ENCODE results near the gene FCHSD1. TPM values are rescaled to one million over a fixed set of nuclear protein-coding genes. Genes with fewer than 3 reads are reported as not detected.
A peak's percentile ranks its signal among the peaks of the same experiment; 100 is the strongest.

Gene FCHSD1
- polyA plus RNA-seq, 1 experiment, result 45.8 TPM

GRCh38 chr5:141647242-141647641, 4.0 kb downstream of the FCHSD1 start:
- Histone ChIP-seq H3K36me3 (ENCODE audit: control insufficient read depth, insufficient read depth, low read length) (peaks cover 38% of the 10 kb centered on the region), H3K4me3 (ENCODE audit: low read depth, low read length) (no peak overlapping the region), H3K27me3 (ENCODE audit: control insufficient read depth, insufficient read depth, low read length) (no peaks in the 10 kb centered on the region)
- DNase-seq (ENCODE audit: low read depth), result no peak
- TF ChIP-seq CTCF (IDR thresholded peaks at IDR 0.05; ENCODE audit: insufficient read depth, low read depth, low read length), result no peak
- ChIA-PET CTCF (interaction anchor here (1.0 to 7.0 kb wide), 3 partner anchors 18 to 55 kb away, joined by 3 to 30 read pairs (median 4); partner anchors contain the start of gene DIAPH1), POLR2A (no interaction called here)

- TF ChIP-seq CTCF (IDR thresholded peaks at IDR 0.05; ENCODE audit: insufficient read depth, low read depth, low read length), result no peak
- POLR2A ChIA-PET, result no interaction called here
- H3K4me3 ChIP-seq (ENCODE audit: low read depth, low read length), result no peak overlapping the region
- no peak for DNase-seq (ENCODE audit: low read depth)
- H3K27me3 ChIP-seq (ENCODE audit: control insufficient read depth, insufficient read depth, low read length), result no peaks in the 10 kb centered on the region
- CTCF ChIA-PET, result interaction anchor here (1.1 to 7.0 kb wide), 3 partner anchors 19 to 54 kb away, joined by 4 to 30 read pairs (median 4); partner anchors contain the start of gene DIAPH1
- H3K36me3 ChIP-seq (ENCODE audit: control insufficient read depth, insufficient read depth, low read length), result peaks cover 39% of the 10 kb centered on the region
Observed at GRCh38 chr5:141646026-141646425, 5.2 kb downstream of the FCHSD1 start.

DNA sequence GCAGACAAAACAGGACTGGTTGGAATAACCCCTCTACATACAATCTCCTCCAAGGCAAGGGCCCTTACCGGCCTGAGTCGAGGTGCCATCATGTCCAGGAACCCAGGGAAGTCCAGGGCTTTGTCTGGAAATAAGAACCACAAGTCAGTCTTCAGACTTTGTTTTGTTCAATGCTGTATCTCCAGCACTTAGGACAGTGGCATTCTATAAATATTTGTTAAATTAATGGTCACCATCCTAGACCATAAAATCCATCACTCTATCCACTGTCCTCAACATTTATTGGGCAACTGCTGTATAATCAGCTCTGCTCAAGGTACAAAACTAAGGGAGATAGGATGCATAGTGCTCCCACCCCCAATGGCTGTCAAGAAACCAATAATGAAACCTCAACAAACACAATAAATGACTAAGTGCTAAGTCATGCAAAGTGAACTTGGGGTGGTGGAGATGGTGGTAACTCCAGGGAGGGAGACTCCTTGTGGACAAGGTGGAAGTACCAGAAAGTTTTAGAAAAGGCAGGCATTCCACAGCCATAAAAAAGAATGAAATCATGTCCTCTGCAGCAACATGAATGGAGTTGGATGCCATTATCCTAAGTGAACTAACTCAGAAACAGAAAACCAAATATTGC, 9.5 kb downstream of the FCHSD1 start:
- CTCF ChIA-PET, result interaction anchor here (0.7 to 7.0 kb wide), 7 partner anchors 10 to 49 kb away, joined by 3 to 30 read pairs (median 5); partner anchors contain the start of genes DIAPH1 and FCHSD1
- TF ChIP-seq CTCF (IDR thresholded peaks at IDR 0.05; ENCODE audit: insufficient read depth, low read depth, low read length), result peak; percentile 44
- no peak for DNase-seq (ENCODE audit: low read depth)
- POLR2A ChIA-PET, result no interaction called here
- H3K36me3 ChIP-seq (ENCODE audit: control insufficient read depth, insufficient read depth, low read length), result peaks cover 31% of the 10 kb centered on the region
- H3K4me3 ChIP-seq (ENCODE audit: low read depth, low read length), result no peak overlapping the region
- no peaks in the 10 kb centered on the region for H3K27me3 ChIP-seq (ENCODE audit: control insufficient read depth, insufficient read depth, low read length)

DNA sequence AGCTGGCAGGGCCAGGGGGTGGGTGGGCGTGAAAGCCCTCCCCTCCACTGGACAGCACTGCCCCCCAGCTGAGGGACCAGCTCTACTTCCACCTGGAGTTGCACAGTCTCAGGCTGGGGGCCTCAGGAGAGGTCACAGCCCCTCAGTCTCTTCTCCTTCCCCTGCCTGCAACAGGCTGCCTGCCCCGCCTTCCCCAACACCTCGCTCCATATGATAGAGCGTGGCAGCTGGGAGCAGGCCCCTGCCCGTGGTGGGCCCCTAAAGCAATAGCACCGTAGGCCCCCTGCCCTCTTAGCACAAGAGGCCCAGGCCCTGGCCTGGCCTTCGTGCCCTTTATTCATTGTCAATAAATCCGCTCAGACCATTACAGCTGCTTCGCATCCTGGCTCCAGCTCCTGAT, 10.5 kb downstream of the FCHSD1 start:
- Histone ChIP-seq H3K36me3 (ENCODE audit: control insufficient read depth, insufficient read depth, low read length) (peaks cover 22% of the 10 kb centered on the region), H3K27me3 (ENCODE audit: control insufficient read depth, insufficient read depth, low read length) (no peaks in the 10 kb centered on the region), H3K4me3 (ENCODE audit: low read depth, low read length) (no peak overlapping the region)
- TF ChIP-seq CTCF (IDR thresholded peaks at IDR 0.05; ENCODE audit: insufficient read depth, low read depth, low read length), result no peak
- ChIA-PET CTCF (interaction anchor here (1.4 to 7.0 kb wide), 2 partner anchors 22 to 48 kb away, joined by 4 to 30 read pairs; partner anchors contain the start of gene DIAPH1), POLR2A (no interaction called here)
- no peak for DNase-seq (ENCODE audit: low read depth)

GRCh38 chr5:141640051-141640415, 11.2 kb downstream of the FCHSD1 start:
- no peaks in the 10 kb centered on the region for H3K27me3 ChIP-seq (ENCODE audit: control insufficient read depth, insufficient read depth, low read length)
- TF ChIP-seq CTCF (IDR thresholded peaks at IDR 0.05; ENCODE audit: insufficient read depth, low read depth, low read length), result no peak
- no peak for DNase-seq (ENCODE audit: low read depth)
- peaks cover 21% of the 10 kb centered on the region for H3K36me3 ChIP-seq (ENCODE audit: control insufficient read depth, insufficient read depth, low read length)
- ChIA-PET CTCF (no interaction called here), POLR2A (no interaction called here)
- H3K4me3 ChIP-seq (ENCODE audit: low read depth, low read length), result no peak overlapping the region
